H1 (cell line): ENCODE measurements around the gene SESN3. TPM values are rescaled to one million over a fixed set of nuclear protein-coding genes. Genes with fewer than 3 reads are reported as not detected.

Experiments used
- KDM4A ChIP-seq: IDR thresholded peaks from one replicate; pipeline ENCODE4 v1.7.1; 2012; ENCODE audit warnings: low read depth, mild to moderate bottlenecking, moderate library complexity, low read length, inconsistent platforms; ENCODE audit not compliant: severe bottlenecking
- MAFK ChIP-seq: IDR thresholded peaks from 2 replicates; pipeline ENCODE4 v1.6.1; 2012; ENCODE audit warnings: low read depth, mild to moderate bottlenecking, improper control_type of control experiment, low read length
- SP4 ChIP-seq: IDR thresholded peaks from 2 replicates; pipeline ENCODE4 v1.6.1; 2012; ENCODE audit warnings: low read length, inconsistent platforms
- polyA plus RNA-seq, 7 experiments: library from polyadenylated mRNA; depleted of rRNA in 3 of 7; stranded (reverse) in 5 of 7; unstranded in 2 of 7; fragments of >200 nt in 5 of 7; fragments of 200-250 nt in 2 of 7; gene quantifications; 1 replicate in 5 of 7; 2 replicates in 1 of 7; 4 replicates in 1 of 7; pipeline versions ENCODE4 v1.2.1 to v1.2.3, GENCODE V29; 2011 to 2013; ENCODE audit warnings: missing spikeins in 2 of 7, mixed read lengths in 2 of 7
- total RNA-seq: library from RNA; stranded (reverse); fragmentation: NEBNext Ultra II Directional; extraction: Animal tissue kit (Norgen Biotek cat#: 25700); gene quantifications from 2 replicates; pipeline ENCODE4 v1.2.1, GENCODE V29; 2021
- TF ChIP-seq, protein P1 (sequence below), 3 experiments: IDR thresholded peaks; 1 replicate in 2 of 3; 2 replicates in 1 of 3; pipeline versions ENCODE4 v1.5.1 to v1.6.1; 2011; ENCODE audit warnings: low read length in 3 of 3, mild to moderate bottlenecking in 3 of 3, inconsistent platforms in 2 of 3, low read depth in 1 of 3, moderate library complexity in 1 of 3; ENCODE audit not compliant: insufficient read depth in 1 of 3; ENCODE audit errors: control extremely low read depth in 1 of 3
- TF ChIP-seq, protein P2 (sequence below): IDR thresholded peaks from 2 replicates; pipeline ENCODE4 v1.6.1; 2011; ENCODE audit warnings: low read depth, mild to moderate bottlenecking, low read length; ENCODE audit not compliant: insufficient read depth

SESN3 gene
- total and polyA plus RNA-seq, 2 of the 8 experiments (the other 6 are each of a cell fraction or from before 2014, with no cell fraction given), result 10.2 to 31.1 TPM

DNA sequence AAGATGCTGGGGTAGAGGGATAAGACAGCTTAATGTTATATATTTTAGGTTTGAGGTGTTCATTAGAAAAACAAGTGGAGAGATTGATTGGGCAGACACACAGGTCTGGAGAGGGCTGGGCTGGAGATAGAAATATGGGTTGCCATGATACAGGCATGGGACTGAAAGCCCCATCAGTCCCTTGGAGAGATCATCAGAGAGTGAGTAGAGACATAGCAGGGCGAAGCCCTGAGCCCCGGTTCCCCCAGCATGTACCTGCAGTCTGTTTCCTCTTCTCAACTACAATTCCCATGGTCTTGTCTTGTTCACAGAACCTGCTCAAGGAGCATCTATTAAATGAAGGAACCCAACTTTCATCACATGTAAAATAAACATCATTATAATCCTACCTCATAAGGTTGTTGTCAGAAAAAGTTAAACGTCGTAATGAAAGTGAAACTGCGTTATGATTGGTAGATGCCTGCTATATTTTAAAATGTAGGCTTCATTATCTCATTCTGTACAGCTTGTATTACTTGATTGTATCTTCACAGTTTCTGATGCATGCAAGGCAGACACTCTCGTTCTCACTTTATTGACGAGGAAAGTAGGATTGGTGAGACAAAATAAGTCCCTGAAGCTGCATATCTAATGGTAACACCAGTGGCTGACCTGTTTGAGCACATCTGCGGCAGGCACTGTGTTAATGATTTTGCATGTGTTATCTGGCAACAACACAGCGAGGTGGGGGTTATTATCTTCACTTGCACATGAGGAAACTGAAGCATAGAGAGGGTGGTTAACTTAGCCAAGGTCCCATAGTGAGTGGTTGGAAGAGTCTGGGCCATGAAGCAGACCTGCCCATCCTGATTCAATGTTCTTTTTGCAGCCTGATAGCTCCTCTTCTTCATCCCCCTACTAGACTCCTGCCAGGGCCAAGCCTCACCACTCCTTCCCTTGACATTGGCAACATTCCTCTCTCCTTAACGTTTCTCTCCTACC, 77.8 kb downstream of the SESN3 start (continued):
- TF ChIP-seq, protein P1, sequence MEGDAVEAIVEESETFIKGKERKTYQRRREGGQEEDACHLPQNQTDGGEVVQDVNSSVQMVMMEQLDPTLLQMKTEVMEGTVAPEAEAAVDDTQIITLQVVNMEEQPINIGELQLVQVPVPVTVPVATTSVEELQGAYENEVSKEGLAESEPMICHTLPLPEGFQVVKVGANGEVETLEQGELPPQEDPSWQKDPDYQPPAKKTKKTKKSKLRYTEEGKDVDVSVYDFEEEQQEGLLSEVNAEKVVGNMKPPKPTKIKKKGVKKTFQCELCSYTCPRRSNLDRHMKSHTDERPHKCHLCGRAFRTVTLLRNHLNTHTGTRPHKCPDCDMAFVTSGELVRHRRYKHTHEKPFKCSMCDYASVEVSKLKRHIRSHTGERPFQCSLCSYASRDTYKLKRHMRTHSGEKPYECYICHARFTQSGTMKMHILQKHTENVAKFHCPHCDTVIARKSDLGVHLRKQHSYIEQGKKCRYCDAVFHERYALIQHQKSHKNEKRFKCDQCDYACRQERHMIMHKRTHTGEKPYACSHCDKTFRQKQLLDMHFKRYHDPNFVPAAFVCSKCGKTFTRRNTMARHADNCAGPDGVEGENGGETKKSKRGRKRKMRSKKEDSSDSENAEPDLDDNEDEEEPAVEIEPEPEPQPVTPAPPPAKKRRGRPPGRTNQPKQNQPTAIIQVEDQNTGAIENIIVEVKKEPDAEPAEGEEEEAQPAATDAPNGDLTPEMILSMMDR (IDR thresholded peaks at IDR 0.05; ENCODE audit: control extremely low read depth in 1 of 3, insufficient read depth in 1 of 3, low read depth in 1 of 3, low read length in 3 of 3), result no peak
- TF ChIP-seq KDM4A (no peak), MAFK (no peak), SP4 (no peak)
- TF ChIP-seq, protein P2, sequence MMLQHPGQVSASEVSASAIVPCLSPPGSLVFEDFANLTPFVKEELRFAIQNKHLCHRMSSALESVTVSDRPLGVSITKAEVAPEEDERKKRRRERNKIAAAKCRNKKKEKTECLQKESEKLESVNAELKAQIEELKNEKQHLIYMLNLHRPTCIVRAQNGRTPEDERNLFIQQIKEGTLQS, result no peak
